Measurements from ENCODE around the gene EIF2B2.
"Not testable (repeated sequence)": the region's sequence is repeated elsewhere in the genome, so short reads cannot be mapped to it uniquely, and the experiment has no call there.

The EIF2B2 gene

DNA sequence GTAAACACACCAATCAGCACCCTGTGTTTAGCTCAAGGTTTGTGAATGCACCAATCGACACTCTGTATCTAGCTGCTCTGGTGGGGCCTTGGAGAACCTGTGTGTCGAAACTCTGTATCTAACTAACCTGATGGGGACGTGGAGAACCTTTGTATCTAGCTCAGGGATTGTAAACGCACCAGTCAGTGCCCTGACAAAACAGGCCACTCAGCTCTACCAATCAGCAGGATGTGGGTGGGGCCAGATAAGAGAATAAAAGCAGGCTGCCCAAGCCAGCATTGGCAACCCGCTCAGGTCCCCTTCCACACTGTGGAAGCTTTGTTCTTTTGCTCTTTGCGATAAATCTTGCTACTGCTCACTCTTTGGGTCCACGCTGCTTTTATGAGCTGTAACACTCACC is 6.9 kb upstream of the EIF2B2 start:
- DNase-seq = not testable (repeated sequence)

DNA sequence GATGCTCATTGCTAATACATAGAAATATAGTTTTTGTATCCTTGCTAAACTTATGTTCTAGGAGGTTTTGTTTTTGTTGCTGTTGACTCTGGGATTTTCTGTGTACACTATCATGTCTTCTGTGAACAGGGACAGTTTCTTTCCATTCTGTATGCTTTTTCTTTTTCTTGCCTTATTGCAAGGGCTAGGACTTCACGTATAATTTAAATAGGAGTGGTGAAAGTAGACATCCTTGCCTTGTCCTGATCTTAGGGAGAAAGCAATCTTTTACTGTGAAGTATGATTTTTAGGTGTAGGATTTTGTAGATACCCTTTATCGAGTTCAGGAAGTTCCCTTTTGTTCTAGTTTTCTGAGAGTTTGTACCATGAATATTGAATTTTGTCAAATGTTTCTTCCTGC is 1.5 kb upstream of the EIF2B2 start:
- DNase-seq = no peak

DNA sequence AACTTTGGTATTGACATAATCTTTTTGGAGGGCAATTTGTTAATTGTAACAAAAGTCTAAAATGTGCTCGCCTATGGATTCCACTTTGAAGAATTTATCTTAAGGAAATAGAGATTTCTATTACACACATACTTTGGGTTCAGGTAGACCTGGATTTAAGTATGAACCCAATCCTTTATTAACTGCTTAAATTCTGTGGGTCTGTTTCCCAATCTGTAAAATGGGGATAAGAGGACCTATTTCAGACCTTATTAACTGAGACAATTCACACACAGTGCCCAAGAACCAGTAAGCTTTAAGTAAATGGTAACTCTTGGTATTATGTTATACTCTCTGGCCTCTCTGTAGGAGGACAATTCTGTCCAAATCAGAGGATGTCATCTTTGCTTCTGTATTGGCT is 822 bp upstream of the EIF2B2 start:
- no peak for DNase-seq

DNA sequence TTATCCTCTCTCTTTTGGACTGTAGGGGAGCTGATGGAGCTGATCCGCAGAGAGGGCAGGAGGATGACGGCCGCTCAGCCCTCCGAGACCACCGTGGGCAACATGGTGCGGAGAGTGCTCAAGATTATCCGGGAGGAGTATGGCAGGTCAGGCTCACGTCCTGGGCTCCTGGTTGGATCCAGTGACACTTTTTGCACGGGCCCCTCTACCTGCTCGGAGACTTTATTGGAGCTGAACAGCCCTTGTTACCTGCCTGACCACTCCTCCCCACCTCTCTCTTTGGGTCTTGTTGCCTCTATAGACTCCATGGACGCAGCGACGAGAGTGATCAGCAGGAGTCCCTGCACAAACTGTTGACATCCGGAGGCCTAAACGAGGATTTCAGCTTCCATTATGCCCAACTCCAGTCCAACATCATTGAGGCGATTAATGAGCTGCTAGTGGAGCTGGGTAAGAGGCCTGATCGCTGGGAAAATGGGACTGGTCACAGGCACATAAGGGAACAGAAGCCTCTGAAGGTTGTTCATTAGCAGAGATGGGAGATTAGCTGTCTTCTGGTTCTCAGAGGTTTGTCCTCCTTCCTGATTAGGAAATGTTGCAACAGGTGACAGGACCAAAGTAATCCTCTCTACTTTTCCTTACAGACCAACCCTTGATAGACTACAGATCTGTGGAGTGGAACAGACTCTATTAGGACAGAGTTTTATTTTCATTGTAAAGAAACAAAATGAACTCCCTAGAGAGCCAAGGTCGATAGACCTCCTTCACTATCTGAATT is 718 bp downstream of the EIF2B2 start:
- no peak for DNase-seq

DNA sequence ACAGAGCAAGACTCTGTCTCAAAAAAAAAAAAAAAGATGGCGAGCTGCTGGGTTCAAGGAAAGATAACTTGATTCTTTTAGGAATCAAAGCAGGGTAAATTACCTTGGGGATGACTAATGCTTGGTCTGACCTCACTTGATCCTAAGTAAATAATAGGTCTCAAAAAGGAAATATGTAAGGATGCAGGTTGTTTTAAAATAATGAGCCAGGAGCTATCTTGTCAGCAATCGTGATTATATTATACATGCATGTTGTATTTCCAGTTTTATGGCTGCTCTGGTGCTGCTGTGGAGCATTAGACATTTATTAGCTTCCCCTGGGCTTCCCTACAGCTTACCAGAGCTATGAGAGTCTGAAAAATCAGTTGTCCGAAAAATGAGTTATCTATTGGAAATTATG is 2.6 kb downstream of the EIF2B2 start:
- DNase-seq = no peak

DNA sequence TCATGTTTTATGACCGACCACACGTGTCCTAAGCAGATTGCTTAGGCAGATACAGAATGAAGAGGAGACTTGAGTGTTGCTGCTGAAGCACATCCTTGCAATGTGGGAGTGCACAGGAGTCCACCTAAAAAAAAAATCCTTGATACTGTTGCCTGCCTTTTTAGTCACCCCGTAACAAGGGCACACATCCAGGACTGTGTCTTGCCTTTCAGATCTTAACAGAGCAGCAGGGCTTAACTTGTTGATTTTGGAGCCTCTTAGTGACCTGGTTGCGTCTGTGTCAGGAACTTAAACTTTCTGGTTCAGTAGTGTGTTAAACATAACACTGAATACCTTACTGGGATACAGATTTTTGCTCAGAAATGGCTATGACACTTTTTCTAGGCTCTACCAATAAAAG is 6.5 kb downstream of the EIF2B2 start:
- no peak for DNase-seq

DNA sequence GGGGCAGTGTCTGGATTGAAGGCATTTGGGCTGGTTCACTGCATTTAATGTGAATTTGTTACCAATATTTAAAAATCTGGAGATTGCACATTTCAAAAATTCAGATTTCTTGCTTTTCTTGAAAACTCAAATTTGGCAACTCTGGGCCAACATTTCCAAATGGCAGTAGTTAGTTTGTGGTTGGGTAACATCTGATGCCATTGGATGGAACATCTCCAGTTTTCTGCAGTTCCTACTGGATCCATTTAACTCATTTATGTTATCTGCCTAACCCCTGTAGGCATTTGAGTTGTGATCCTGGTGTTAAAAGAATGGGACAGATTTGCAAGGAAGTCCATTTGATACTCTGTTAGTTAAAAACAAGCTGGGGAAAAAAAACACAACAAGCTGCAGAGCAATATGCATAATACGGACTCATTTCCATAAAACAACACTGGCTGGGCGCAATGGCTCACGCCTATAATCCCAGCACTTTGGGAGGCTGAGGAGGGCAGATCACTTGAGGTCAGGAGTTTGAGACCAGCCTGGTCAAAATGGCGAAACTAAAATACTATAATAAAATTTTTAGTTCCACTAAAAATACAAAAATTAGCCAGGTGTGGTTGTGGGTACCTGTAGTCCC is 7.9 kb downstream of the EIF2B2 start:
- no peak for DNase-seq

DNA sequence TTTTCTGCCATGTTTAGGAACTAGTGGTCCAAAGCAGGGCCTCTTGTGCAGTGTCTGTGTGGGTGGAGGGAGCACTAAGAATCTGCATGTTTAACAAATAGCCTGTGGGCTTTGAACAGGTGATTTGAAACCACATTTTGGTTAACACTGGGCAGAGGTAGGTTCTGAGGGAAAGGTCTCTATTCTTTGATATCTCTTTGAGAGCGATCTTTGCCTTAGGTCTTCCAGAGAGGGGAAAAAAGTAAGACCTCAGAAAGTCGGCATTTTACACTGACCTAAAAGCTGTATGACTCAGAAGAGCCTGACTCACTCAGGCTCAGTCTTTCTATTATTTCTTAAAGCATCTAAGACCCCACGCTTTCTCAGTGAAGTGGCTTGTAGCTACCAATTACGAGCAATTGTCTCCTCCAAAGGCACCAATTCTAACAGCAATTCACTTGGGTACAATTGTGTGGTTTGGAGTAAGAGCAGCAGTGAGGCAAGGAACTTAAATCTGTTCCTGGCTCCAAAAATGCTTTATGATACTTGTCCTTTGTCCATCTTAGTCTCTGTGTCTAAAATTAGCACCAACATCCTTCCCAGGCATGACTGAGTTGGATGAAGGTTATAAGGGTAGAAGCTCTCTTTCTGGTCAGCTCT is 8.8 kb downstream of the EIF2B2 start:
- peak; percentile 59 for DNase-seq

DNA sequence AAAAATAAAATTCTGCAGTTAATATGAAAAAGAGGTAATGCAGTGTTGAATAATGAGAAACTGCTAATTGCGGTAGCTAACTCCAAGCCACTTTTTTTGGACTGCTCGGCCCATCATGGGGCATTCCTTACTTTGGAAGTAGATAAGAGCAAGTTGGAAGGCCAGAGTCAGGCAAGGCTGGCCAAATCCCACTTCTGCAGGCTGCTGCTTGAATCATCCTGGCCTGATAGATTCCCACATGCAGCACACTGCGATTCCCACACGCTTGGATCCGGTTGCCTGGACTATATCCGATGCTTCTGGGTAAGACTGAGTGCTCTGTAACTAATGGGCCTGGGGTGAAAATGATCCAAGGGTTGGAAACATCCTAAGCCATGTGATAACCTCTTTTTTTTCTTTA is 10.6 kb downstream of the EIF2B2 start:
- DNase-seq = no peak

DNA sequence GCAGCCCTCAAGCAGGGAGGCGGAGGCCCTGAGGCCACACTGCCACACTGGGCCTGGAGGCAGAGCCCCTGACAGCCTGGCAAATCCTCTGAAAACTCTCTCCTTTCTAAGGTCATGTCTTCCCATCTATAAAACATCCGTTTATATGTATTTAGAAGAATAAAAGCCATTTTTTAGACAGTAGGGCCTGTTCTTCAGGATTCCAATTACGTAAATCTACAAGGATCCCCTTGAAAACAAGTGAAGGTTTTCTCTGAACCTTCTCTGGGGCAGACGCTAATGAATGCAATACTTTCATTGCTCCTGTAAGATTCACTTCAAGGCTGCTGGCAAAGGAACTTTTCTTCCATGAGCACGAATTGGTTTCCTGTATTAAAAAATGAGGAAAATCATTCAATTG is 12.8 kb downstream of the EIF2B2 start:
- DNase-seq = no peak

DNA sequence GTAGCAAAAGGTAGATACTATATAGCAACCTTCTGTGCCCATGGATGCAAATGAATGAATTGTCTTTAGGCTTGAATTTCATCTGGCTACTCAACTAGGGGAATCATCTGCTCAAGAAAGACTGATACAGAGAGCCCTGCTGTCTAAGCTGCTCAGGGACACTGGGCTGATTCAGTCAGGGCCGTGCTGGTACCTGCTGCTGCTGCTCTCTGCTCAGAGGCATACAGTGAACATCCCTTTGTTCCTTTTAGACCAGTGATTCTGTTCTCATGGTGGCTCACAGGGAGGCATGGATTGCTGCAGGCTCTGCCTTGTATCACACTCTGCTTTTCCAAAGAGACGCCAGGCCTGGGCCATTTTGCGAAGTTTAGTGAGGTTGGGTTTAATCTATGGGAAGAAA is 14.1 kb downstream of the EIF2B2 start:
- DNase-seq = no peak

DNA sequence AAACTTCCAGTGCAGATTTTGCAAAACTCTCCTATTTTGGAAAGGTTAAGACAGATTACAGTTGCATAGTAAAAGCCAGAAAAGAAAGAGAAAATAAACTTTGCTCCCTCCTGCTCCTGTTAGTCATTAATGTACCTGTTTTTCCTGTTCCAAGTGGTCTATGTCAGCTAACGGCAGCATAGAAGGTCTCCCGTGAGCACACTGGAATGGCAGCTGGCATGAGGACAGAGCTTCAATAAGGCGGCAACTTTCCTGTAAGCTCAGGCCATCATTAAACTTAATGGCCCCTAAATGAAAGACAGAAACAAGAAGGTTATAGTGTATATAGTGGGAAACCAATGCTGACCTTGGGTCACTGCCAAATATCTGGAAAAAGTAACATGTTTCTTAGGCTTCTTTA is 16.0 kb downstream of the EIF2B2 start:
- DNase-seq = no peak

DNA sequence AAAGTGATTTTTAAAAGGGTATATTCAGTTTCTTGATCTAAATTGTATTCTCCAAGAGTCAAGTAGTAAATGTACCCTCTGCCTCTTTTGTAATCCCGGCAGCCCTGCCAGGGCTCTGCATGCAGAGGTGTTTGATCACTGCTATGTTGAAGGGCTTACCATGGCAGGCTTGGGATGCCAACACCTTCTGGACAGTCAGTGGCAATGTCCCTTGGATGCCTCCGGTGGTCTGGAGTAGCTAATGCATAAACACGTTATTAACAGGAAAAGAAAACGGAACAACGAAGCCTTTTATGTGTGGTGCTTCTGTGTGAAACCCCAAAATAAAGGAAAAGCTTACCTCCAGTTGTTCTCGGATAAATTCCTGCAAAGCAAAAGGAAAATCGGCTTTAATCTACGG is 19.9 kb downstream of the EIF2B2 start:
- peak; percentile 15 for DNase-seq

DNA sequence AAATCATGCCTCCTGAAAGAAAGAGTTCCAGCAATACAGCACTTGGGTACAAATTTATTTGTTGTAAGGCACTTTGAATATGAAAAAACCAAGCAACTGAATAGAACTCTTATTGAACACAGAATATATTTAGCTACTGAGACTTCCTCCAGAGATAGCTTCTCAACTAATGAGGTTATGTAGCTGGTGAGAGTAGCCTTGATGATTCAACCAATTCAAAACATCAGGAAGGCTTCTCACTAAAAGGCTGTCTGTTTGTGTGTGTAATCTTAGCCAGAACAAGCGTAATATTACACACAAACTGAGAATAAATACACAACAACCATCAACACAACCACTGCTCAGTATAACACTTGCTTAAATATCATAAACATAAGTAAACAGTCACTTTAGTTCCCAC is 20.4 kb downstream of the EIF2B2 start:
- DNase-seq = no peak

DNA sequence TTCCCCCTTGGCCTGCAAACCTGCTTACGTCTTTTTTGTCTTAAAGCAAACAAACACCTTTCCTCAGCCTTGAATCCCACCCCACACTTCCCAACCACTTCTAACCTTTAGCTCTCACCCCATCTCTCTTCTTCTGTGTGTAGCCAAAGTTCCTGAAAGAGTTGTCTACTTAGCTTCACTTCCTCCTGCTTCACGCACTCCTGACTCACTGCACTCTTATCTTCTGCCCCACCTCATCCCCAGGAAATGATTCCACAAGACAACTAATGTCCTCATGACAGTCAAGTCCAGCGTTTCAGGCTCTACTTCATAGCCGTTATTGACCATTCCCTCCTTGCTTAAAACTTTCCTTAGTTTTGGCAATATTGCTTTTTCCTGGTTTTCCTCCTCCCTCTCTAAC is 22.4 kb downstream of the EIF2B2 start:
- DNase-seq = no peak

DNA sequence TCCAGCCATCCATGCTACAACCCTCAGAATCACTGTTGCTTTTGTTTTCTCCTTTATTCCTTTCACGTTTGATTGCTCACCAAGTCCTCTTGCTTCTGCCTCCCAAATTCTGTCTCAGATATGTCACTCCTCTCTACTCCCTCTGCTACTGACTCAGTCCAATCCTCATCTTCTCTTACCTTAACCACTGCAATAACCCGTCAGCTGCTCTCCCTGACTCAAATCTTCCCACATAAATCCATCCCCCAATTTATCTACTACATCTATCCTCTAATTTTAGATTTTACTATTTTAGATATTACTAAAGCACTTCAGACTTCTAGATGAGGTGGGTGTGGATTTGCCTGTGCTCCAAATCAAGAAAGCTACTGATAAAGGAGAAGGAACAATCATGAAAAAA is 23.2 kb downstream of the EIF2B2 start:
- DNase-seq = no peak

DNA sequence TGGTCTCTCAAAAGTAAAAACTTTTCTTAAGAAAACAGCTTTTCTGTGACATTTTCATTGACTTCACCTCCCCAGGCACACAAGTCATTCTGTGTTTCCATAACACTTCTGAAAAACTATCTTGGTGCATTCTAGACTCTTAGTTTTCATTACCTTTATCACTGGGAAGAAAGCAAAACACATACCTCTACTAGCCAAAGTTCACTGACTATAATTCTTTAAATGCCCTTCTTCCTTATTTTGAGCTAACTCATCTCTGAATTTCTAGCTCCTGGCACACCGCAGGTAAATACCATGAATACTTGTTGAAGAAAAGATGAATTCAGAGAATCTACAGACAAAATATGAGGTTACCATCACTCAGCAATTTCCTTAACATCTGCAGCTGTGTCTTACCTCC is 27.4 kb downstream of the EIF2B2 start:
- no peak for DNase-seq

DNA sequence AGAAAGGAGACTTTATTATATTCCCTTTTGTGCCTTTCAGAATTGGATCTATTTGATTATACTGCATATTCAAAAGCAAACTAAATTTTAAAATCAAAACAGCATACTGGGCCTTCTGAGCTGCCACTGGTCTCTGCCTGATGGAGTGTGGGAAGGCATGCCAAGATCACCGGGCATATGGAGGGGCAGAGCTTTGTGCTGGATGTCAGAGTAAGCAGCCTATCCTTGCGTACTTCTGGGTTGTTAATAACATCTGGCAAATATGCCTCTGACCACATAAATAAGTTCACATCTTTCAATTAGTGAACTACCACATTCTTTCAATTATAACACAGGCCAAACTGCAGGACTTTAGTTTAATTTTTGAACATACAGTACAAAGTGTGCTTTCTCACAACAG is 30.2 kb downstream of the EIF2B2 start:
- DNase-seq = no peak

DNA sequence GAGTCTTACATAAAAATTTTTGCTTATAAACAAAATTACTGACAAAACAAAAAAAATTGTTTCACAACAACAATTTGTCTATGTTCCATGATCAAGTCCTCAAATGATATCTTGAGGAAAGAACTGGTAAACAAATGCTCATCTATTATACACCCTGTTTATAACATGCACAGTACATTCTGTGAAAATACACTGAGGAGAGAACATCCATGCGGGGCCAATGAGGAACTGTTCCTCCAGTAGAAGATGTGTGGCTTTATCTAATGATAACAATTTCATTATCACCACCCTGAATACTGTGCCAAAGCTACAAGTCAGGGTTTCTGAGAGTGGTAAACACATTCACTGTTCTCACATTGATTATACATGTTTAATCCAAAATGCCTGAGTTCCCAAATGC is 37.8 kb downstream of the EIF2B2 start:
- DNase-seq = no peak

DNA sequence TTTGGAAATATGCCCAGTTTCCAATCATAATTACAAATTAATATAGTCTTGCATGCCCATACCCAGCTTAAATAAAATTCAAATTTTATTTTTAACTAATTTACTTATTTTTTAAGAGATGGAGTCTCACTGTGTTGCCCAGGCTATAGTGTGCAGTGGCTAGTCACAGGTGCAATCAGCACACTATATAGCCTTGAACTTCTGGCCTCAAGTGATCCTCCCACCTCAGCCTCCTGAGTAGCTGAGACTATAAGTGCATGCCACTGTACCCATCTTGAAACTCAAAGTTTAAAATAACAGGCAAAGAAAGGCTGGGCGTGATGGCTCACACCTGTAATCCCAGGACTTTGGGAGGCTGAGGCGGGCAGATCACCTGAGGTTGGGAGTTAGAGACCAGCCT is 38.2 kb downstream of the EIF2B2 start:
- no peak for DNase-seq

DNA sequence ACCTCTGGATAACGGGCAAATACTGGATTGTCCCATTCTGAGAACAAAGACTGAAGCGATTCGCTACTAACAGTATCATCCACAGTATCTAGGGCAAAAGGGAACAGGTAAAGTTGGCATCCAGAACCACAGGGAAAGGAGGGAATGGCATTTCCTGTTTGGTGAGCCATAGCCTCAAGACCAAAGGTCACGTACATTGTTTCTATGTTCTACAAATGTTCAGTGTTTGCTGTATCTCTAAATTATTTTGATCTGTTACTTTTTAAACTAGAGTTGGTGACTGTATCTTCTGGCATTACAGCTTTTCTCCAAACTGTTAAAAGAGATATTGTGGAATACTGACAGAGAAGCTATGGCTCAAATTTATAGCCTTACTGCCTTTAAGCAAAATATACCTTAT is 38.9 kb downstream of the EIF2B2 start:
- no peak for DNase-seq

DNA sequence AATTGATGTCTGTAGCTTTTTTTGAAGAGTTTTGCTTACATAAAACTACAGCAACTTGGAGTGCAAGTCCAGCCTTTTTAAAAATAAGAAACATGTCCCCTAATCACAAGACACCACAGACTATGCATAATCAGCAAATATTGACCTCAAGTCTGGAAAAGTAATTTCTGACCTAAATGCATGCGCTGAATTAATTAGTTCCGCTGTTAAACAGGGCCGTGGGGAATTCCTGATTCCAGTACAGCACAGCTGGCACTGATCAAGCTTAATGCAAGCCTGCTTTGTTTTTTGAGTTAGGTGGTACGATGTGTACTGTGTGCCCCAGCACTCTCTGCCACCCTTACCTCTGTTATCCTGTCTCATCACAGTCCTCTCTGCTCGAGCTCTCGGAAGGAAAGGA is 39.3 kb downstream of the EIF2B2 start:
- DNase-seq = no peak

DNA sequence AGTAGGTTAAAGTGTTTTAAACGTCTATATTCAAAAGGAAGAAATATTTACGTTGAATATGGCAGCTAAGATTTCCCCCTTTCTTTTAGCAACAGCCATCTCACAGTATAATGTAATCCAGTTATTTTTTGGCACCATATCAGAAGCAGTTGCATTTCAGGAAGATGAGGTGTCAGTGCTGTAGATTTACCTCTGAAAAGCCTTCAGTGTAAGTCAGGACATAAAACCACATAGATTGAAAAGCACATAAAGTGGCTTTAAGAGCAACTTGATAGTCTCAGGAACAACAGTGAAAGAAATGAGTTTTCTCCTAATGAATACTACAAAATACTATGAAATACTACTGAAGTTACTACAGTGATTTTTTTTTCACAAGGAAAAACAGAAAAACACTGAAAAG is 41.6 kb downstream of the EIF2B2 start:
- peak; percentile 50 for DNase-seq

DNA sequence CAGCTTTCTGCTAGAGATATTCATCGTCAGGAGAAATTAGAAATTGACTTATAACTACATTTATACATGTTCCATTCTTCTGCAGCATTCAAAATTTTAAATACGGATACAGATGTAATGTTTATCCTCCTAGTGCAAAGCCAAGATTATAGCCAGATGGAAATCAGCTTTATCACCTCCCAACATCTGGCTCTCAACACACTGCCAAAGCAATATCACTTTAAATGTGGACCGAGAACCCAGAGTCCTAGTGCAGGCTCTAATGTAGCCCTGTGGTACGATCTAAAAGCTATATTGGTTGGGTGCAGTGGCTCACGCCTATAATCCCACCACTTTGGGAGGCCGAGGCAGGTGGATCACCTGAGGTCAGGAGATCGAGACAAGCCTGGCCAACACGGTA is 42.0 kb downstream of the EIF2B2 start:
- no peak for DNase-seq

All from fibroblast of skin of scalp (primary cell).